Testis (tissue), 3 donors: ENCODE data around the gene RERE. TPM values are rescaled to one million over a fixed set of nuclear protein-coding genes. Genes with fewer than 3 reads are reported as not detected.

Experiments used
- DNase-seq: peaks from one replicate; pipeline ENCODE4 v3.0.0-alpha.2; 2019
- H3K27ac ChIP-seq, 2 donors: fragments of 200-600 bp; sonication (generic); one replicate each; pipeline ENCODE4 v1.5.1; 2019
- H3K27me3 ChIP-seq: fragments of 200-600 bp; sonication (generic); one replicate; pipeline ENCODE4 v1.5.1; 2019
- H3K36me3 ChIP-seq: fragments of 200-600 bp; sonication (generic); one replicate; pipeline ENCODE4 v1.5.1; 2017; ENCODE audit warnings: low read depth; ENCODE audit errors: missing control alignments
- H3K4me1 ChIP-seq: fragments of 200-600 bp; sonication (generic); one replicate; pipeline ENCODE4 v1.5.1; 2019
- H3K4me3 ChIP-seq, 2 donors: fragments of 200-600 bp; sonication (generic); one replicate each; pipeline ENCODE4 v1.5.1; 2017 to 2019
- H3K9me3 ChIP-seq: fragments of 200-600 bp; sonication (generic); one replicate; pipeline ENCODE4 v1.5.1; 2017
- CTCF ChIP-seq, 3 experiments: fragments of 450-650 bp in 2 of 3; fragments of 200-600 bp in 1 of 3; sonication (generic) in 1 of 3; IDR thresholded peaks; one replicate each; pipeline ENCODE4 v1.5.1; 2016 to 2019; ENCODE audit warnings: antibody characterized with exemption in 3 of 3, mild to moderate bottlenecking in 2 of 3, moderate library complexity in 1 of 3
- POLR2A ChIP-seq: fragments of 450-650 bp; IDR thresholded peaks from one replicate; pipeline ENCODE4 v1.6.1; 2017; ENCODE audit warnings: antibody characterized with exemption, mild to moderate bottlenecking, moderate library complexity
- WGBS, 2 donors: methylation state at CpG; one replicate each; pipeline ENCODE4 v1.1.5; 2018; 5-methylcytosine and 5-hydroxymethylcytosine counted together
- intact Hi-C: fragments of 100-400 bp; cut with DNase I; formaldehyde crosslinking; loops from one replicate; pipeline ENCODE4 v1.15.1; 2023; ENCODE audit warnings: low total_unique reads
- microRNA-seq, 2 donors: library from miRNA; unstranded; fragments of <30 nt; microRNA quantifications; one replicate each; pipeline ENCODE4, GENCODE V29; 2016; ENCODE audit warnings: borderline number of aligned reads in 2 of 2, borderline replicate concordance in 1 of 2
- polyA plus RNA-seq: library from polyadenylated mRNA; stranded (reverse); fragments of 350-450 nt; fragmentation: Illumina TruSeq; extraction: RNeasy Lipid Tissue Mini Kit (QIAGEN cat#74804); gene quantifications from one replicate; pipeline ENCODE4 v1.2.3, GENCODE V29; 2014; ENCODE audit warnings: low read depth, low replicate concordance; ENCODE audit not compliant: insufficient read depth
- small RNA-seq, 2 donors: library from RNA; depleted of rRNA; stranded (forward); fragments of <200 nt; gene quantifications; one replicate each; pipeline ENCODE3, GENCODE V24; 2016
- total RNA-seq, 2 donors: library from RNA; depleted of rRNA; stranded (reverse); fragments of >200 nt; gene quantifications; one replicate each; pipeline ENCODE4 v1.2.3, GENCODE V29; 2016

RERE gene
- total and polyA plus RNA-seq, 3 donors from 2014 or later = 90.8 to 229 (median 203) TPM

GRCh38 chr1:8303141-8303540 lies 514.3 kb downstream of the RERE start:
- DNase-seq = no peak
- H3K9me3 ChIP-seq = no peaks in the 10 kb centered on the region
- TF ChIP-seq CTCF (IDR thresholded peaks at IDR 0.05) (no peak), POLR2A (no peak)
- no peak overlapping the region for H3K4me3 ChIP-seq
- no peaks in the 10 kb centered on the region for H3K4me1 ChIP-seq
- no peak overlapping the region for H3K27ac ChIP-seq
- 61 to 84% methylated on average over 3 of the region's 3 CpGs for WGBS, 2 donors
- no peaks in the 10 kb centered on the region for H3K27me3 ChIP-seq
- intact Hi-C loops = no loop called here
- H3K36me3 ChIP-seq = no peaks in the 10 kb centered on the region

Small RNAs within 50 kb of the gene (microRNA-seq; reads per million reads assigned to microRNA genes)
- gene MIR6728 = 0 reads per million in 2 donors

Small RNAs within 50 kb of the gene (small RNA-seq; reads per million reads assigned to genes)
- gene MIR6728 (0 reads per million in 2 donors), gene RF00019 (0 reads per million in 2 donors), gene RF00599 (0 reads per million in 2 donors)

Other genes with a start within 250 kb of the RERE start
- 100 to 1,000 TPM; 310 to 380 TPM for gene ENO1, start 61.0 kb upstream of the RERE start, total RNA-seq
- 589 TPM for gene ENO1, start 61.0 kb upstream of the RERE start, polyA plus RNA-seq
- under 1 TPM in 1 of 2 donors, not detected in 1; 0.68 TPM for gene CA6, start 128.2 kb upstream of the RERE start, total RNA-seq
- gene CA6, start 128.2 kb upstream of the RERE start, polyA plus RNA-seq = not detected
- 1 to 10 TPM; 1.4 to 2.2 TPM for gene SLC2A7, start 208.8 kb upstream of the RERE start, total RNA-seq
- 0.75 TPM for gene SLC2A7, start 208.8 kb upstream of the RERE start, polyA plus RNA-seq